Neuronal stem cell (in vitro differentiated cells): ENCODE measurements around the gene SMPD4.
"Not testable (repeated sequence)": the region's sequence is repeated elsewhere in the genome, so short reads cannot be mapped to it uniquely, and the experiment has no call there.

Experiments used
- DNase-seq: peaks from one replicate; pipeline ENCODE4 v3.0.0-alpha.2; 2013; ENCODE audit warnings: low spot score
- H2AFZ ChIP-seq: one replicate; pipeline ENCODE4 v1.6.1; 2013; ENCODE audit warnings: mild to moderate bottlenecking, low read length, inconsistent platforms
- H2AK5ac ChIP-seq: 2 replicates; pipeline ENCODE4 v1.6.1; 2013; ENCODE audit warnings: low read depth, mild to moderate bottlenecking, inconsistent platforms, low read length, moderate library complexity, mixed read lengths
- H2BK120ac ChIP-seq: 2 replicates; pipeline ENCODE4 v1.6.1; 2013; ENCODE audit warnings: low read depth, mild to moderate bottlenecking, inconsistent platforms, low read length, moderate library complexity, mixed read lengths
- H2BK12ac ChIP-seq: one replicate; pipeline ENCODE4 v1.6.1; 2013; ENCODE audit warnings: low read length, inconsistent platforms
- H2BK15ac ChIP-seq: 2 replicates; pipeline ENCODE4 v1.6.1; 2013; ENCODE audit warnings: mild to moderate bottlenecking, low read length, inconsistent platforms, mixed read lengths
- H2BK5ac ChIP-seq: one replicate; pipeline ENCODE4 v1.6.1; 2013; ENCODE audit warnings: inconsistent platforms, mild to moderate bottlenecking, low read length, moderate library complexity
- H3K14ac ChIP-seq: one replicate; pipeline ENCODE4 v1.6.1; 2013; ENCODE audit warnings: low read length, inconsistent platforms
- H3K18ac ChIP-seq: 2 replicates; pipeline ENCODE4 v1.6.1; 2013; ENCODE audit warnings: low read length, inconsistent platforms
- H3K23ac ChIP-seq: 2 replicates; pipeline ENCODE4 v1.6.1; 2013; ENCODE audit warnings: low read depth, mild to moderate bottlenecking, mixed read lengths, low read length, inconsistent platforms; ENCODE audit not compliant: poor library complexity
- H3K27ac ChIP-seq: replicated peaks from 3 replicates; pipeline ENCODE4 v1.5.1; 2013; ENCODE audit warnings: low read length, inconsistent platforms
- H3K27me3 ChIP-seq, 3 experiments: 2 replicates each; pipeline ENCODE4 v1.6.1; 2013; ENCODE audit warnings: low read length in 3 of 3, mild to moderate bottlenecking in 2 of 3, inconsistent platforms in 1 of 3, low read depth in 1 of 3, mixed read lengths in 1 of 3, moderate library complexity in 1 of 3; ENCODE audit not compliant: control insufficient read depth in 3 of 3, insufficient read depth in 3 of 3
- H3K36me3 ChIP-seq, 2 donors: replicated peaks in 1 of 2; 2 replicates each; pipeline ENCODE4 v1.6.1; 2013; ENCODE audit warnings: low read length in 2 of 2; ENCODE audit not compliant: control insufficient read depth in 2 of 2, insufficient read depth in 2 of 2
- H3K4ac ChIP-seq: 2 replicates; pipeline ENCODE4 v1.6.1; 2013; ENCODE audit warnings: inconsistent platforms, mild to moderate bottlenecking, low read length, moderate library complexity
- H3K4me1 ChIP-seq, 2 donors: 1 replicate in 1 of 2; 2 replicates in 1 of 2; pipeline ENCODE4 v1.6.1; 2013; ENCODE audit warnings: low read length in 2 of 2, low read depth in 1 of 2; ENCODE audit not compliant: control insufficient read depth in 2 of 2, insufficient read depth in 1 of 2
- H3K4me2 ChIP-seq: one replicate; pipeline ENCODE4 v1.6.1; 2013; ENCODE audit warnings: mild to moderate bottlenecking, low read length, inconsistent platforms; ENCODE audit not compliant: insufficient read depth, poor library complexity, severe bottlenecking
- H3K4me3 ChIP-seq, 2 donors: 2 replicates each; pipeline ENCODE4 v1.5.1; 2013; ENCODE audit warnings: low read length in 2 of 2, mild to moderate bottlenecking in 2 of 2, inconsistent platforms in 1 of 2, moderate library complexity in 1 of 2
- H3K79me1 ChIP-seq: one replicate; pipeline ENCODE4 v1.6.1; 2013; ENCODE audit warnings: low read depth, mild to moderate bottlenecking, inconsistent platforms, low read length, moderate library complexity
- H3K9ac ChIP-seq: one replicate; pipeline ENCODE4 v1.6.1; 2013; ENCODE audit warnings: mild to moderate bottlenecking, low read depth, low read length, inconsistent platforms; ENCODE audit not compliant: poor library complexity
- H3K9me3 ChIP-seq, 2 donors: replicated peaks in 1 of 2; 2 replicates each; pipeline versions ENCODE3 to v1.6.1; 2013; ENCODE audit warnings: low read length in 2 of 2, mild to moderate bottlenecking in 2 of 2, inconsistent platforms in 1 of 2, low read depth in 1 of 2, mixed read lengths in 1 of 2, moderate library complexity in 1 of 2; ENCODE audit not compliant: control insufficient read depth in 2 of 2, insufficient read depth in 1 of 2
- H4K8ac ChIP-seq: one replicate; pipeline ENCODE4 v1.6.1; 2013; ENCODE audit warnings: low read depth, mild to moderate bottlenecking, inconsistent platforms, low read length, moderate library complexity
- H4K91ac ChIP-seq: one replicate; pipeline ENCODE4 v1.6.1; 2013; ENCODE audit warnings: low read length, low read depth, mild to moderate bottlenecking, inconsistent platforms; ENCODE audit not compliant: poor library complexity
- WGBS, 2 donors: extraction: QIAGEN DNeasy Blood & Tissue Kit; methylation state at CpG; one replicate each; pipeline ENCODE4 v1.1.7; 2013; ENCODE audit warnings: missing lambda C conversion rate in 2 of 2, mixed read lengths in 1 of 2; ENCODE audit not compliant: insufficient read length in 2 of 2, insufficient replicate concordance in 1 of 2; ENCODE audit errors: extremely low coverage in 2 of 2; 5-methylcytosine and 5-hydroxymethylcytosine counted together

Gene SMPD4

DNA sequence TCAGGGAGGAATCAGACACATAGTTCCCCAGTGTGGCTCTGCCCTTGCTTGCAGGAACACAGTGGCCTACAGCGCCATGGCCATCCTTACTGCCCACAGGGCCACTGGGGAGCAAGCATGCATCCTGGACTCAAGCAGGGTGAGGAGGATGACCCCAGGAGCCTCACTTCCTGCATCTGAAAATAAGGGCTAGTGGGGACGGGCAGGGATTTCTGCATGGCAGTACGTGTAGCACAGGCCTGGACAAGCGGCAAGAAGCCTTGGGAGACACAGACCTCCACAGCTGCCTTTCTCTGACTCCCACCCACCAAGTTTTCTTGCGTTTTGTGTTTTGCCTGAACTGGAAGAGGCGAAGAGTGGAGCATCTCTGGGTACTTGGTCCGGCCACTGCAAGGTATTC is 18.9 kb downstream of the SMPD4 start:
- no CpG with 5 or more reads among the region's 7 CpGs for WGBS, 2 donors

DNA sequence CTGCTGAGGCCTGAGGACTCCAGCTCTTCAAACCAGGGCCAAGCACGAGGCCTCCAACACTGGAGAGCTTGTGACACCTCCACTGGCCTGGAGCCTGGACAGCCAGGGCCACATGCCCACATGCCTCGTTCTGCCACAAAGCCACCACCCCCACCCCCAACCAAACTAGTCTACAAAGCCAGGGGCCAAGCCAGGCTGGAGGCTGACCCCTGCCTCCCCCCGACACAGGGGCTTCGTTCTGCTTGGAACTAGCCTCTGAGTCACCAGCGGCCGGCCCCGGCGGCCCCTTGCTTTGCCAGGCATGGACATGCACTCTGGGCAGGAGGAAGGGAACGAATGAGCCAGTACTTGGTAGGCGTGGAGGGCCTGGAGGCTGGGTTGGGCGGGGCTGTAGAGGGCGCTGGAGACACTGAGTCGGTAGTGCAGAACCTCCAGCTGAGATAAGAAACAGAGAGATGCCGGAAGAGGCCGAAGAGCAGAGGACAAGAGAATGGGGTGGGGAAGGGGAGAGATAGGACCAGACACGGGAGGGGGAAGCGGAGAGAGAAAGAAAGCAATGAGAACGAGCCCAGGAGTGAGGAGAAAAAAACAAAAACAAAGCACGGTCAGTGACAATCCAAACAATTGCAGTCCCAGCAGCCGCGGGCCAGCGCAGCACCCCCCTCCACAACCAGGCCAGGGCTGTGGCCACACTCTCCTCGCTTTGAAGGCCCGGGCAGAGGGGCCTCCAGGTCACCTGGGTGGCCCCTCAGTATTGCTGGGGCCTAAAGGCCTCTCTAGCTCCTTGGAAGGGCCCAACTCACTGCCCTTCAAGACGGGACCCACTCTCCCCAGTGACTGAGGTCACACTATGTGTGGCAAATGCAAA is 20.3 kb downstream of the SMPD4 start:
- H3K27me3 ChIP-seq, H4K8ac ChIP-seq, H3K27ac ChIP-seq, H3K4ac ChIP-seq, H3K4me1 ChIP-seq, H3K79me1 ChIP-seq, H3K9ac ChIP-seq, H2AK5ac ChIP-seq, H3K4me3 ChIP-seq, H3K23ac ChIP-seq, H2BK12ac ChIP-seq, H3K18ac ChIP-seq, H2AFZ ChIP-seq, H3K9me3 ChIP-seq, DNase-seq, H4K91ac ChIP-seq, H2BK5ac ChIP-seq, H2BK15ac ChIP-seq, H2BK120ac ChIP-seq, H3K14ac ChIP-seq, H3K4me2 ChIP-seq: not testable (repeated sequence)
- WGBS, 2 donors = no CpG with 5 or more reads among the region's 25 CpGs
- peaks cover 20 to 67% of the 10 kb centered on the region in 2 donors for H3K36me3 ChIP-seq

More for the DNA sequence above, 18.9 kb downstream of the SMPD4 start:
- not testable (repeated sequence) for H3K4me1 ChIP-seq, H2BK15ac ChIP-seq, H3K23ac ChIP-seq, H3K4me2 ChIP-seq, H2AK5ac ChIP-seq, H3K27me3 ChIP-seq, H3K9me3 ChIP-seq, H3K79me1 ChIP-seq, H4K91ac ChIP-seq, H3K4me3 ChIP-seq, H3K9ac ChIP-seq, H3K14ac ChIP-seq, H3K4ac ChIP-seq, H3K18ac ChIP-seq, H2AFZ ChIP-seq, H2BK5ac ChIP-seq, H4K8ac ChIP-seq, H2BK120ac ChIP-seq, DNase-seq, H3K27ac ChIP-seq, H2BK12ac ChIP-seq
- H3K36me3 ChIP-seq = peaks cover 27 to 72% of the 10 kb centered on the region in 2 donors

GRCh38 chr2:130160131-130160530 is 21.3 kb downstream of the SMPD4 start:
- no peak overlapping the region for H2BK12ac ChIP-seq
- no peak overlapping the region for H2BK5ac ChIP-seq
- H2AK5ac ChIP-seq = no peak overlapping the region
- DNase-seq = no peak
- no peak overlapping the region for H2BK120ac ChIP-seq
- no peak overlapping the region for H3K4ac ChIP-seq
- peaks cover 16 to 66% of the 10 kb centered on the region in 2 donors for H3K36me3 ChIP-seq
- no peak overlapping the region for H3K14ac ChIP-seq
- no peak overlapping the region for H3K27ac ChIP-seq
- no peak overlapping the region for H3K18ac ChIP-seq
- no peaks in the 10 kb centered on the region for H3K27me3 ChIP-seq
- H2BK15ac ChIP-seq = no peak overlapping the region
- no peak overlapping the region for H4K8ac ChIP-seq
- H3K23ac ChIP-seq = no peak overlapping the region
- WGBS, 2 donors = no CpG with 5 or more reads among the region's 6 CpGs
- no peak overlapping the region for H3K4me2 ChIP-seq
- no peak overlapping the region for H3K4me3 ChIP-seq
- no peak overlapping the region for H3K9ac ChIP-seq
- peaks cover 3% of the 10 kb centered on the region for H3K79me1 ChIP-seq
- no peak overlapping the region for H4K91ac ChIP-seq
- no peak overlapping the region for H2AFZ ChIP-seq
- H3K4me1 ChIP-seq = no peaks in the 10 kb centered on the region
- H3K9me3 ChIP-seq = no peaks in the 10 kb centered on the region

- H2BK120ac ChIP-seq, H3K14ac ChIP-seq, H4K8ac ChIP-seq, H3K27ac ChIP-seq, H2AFZ ChIP-seq, H2BK15ac ChIP-seq, H3K23ac ChIP-seq, H3K4me2 ChIP-seq, H2AK5ac ChIP-seq, H2BK12ac ChIP-seq, H3K4me1 ChIP-seq, H3K79me1 ChIP-seq, H2BK5ac ChIP-seq, H3K9me3 ChIP-seq, H3K4ac ChIP-seq, H3K27me3 ChIP-seq, H3K18ac ChIP-seq, H4K91ac ChIP-seq, DNase-seq, H3K9ac ChIP-seq: not testable (repeated sequence)
- no CpG with 5 or more reads among the region's 4 CpGs for WGBS, 2 donors
- Histone ChIP-seq H3K4me3 (peak overlapping the region in 1 of 2 donors; percentile 54), H3K36me3 (peaks cover 14 to 64% of the 10 kb centered on the region in 2 donors)
Measured at GRCh38 chr2:130159376-130159775, 22.0 kb downstream of the SMPD4 start.
